ENCODE measurements around the gene ERGIC1. TPM values are rescaled to one million over a fixed set of nuclear protein-coding genes. Genes with fewer than 3 reads are reported as not detected.

ERGIC1 gene
- total and polyA plus RNA-seq, 2 of the 8 experiments (the other 6 are each of a cell fraction or from before 2014, with no cell fraction given), result 95.3 to 106 TPM

- no peaks in the 10 kb centered on the region; a peak in 1 of 7 replicates for H3K27me3 ChIP-seq (replicated peaks in 1 of 4; ENCODE audit: control insufficient read depth in 3 of 4, extremely low read depth in 1 of 4, insufficient read depth in 3 of 4, low read length in 3 of 4)
- H3K4me2 ChIP-seq (ENCODE audit: insufficient read depth in 1 of 2, low read depth in 2 of 2, low read length in 2 of 2), result no peak overlapping the region
- H3K79me1 ChIP-seq (ENCODE audit: low read depth, low read length), result peaks cover 15% of the 10 kb centered on the region
- no peak overlapping the region for H3K23ac ChIP-seq (ENCODE audit: insufficient read length)
- peaks cover 12 to 33% (median 23%) of the 10 kb centered on the region in 4 experiments for H3K4me1 ChIP-seq (replicated peaks in 1 of 4; ENCODE audit: control insufficient read depth in 3 of 4, insufficient read depth in 4 of 4, low read length in 3 of 4)
- H3K9ac ChIP-seq (replicated peaks in 1 of 4; ENCODE audit: extremely low read depth in 1 of 4, low read depth in 3 of 4, low read length in 3 of 4), result no peak overlapping the region; a peak in 1 of 7 replicates
- H3K27ac ChIP-seq (ENCODE audit: low read depth, low read length), result no peak overlapping the region
- DNase-seq (ENCODE audit: low read depth in 1 of 2, low spot score in 2 of 2) (no peak), FAIRE-seq (no peak)
- no peak overlapping the region for H4K91ac ChIP-seq (replicated peaks; ENCODE audit: insufficient read length, low read length)
- no peaks in the 10 kb centered on the region for H3K36me3 ChIP-seq (ENCODE audit: control insufficient read depth in 2 of 4, insufficient read depth in 4 of 4, low read length in 3 of 4)
- H3K4me3 ChIP-seq (ENCODE audit: extremely low read depth in 1 of 4, insufficient read depth in 2 of 4, low read depth in 3 of 4, low read length in 4 of 4), result no peak overlapping the region
- H4K8ac ChIP-seq (ENCODE audit: extremely low read depth, insufficient read depth, low read length), result no peak overlapping the region
- CTCF ChIA-PET (ENCODE audit: partially characterized antibody), result interaction anchor here (0.6 to 1.4 kb wide), 4 partner anchors 22 to 56 kb away, joined by 3 to 4 read pairs (median 3); no protein-coding TSS in a partner anchor
- H3K4ac ChIP-seq (replicated peaks; ENCODE audit: insufficient read length, low read depth, low read length), result no peak overlapping the region
- H3K9me3 ChIP-seq (ENCODE audit: insufficient read depth in 2 of 2, low read depth in 1 of 2, low read length in 1 of 2), result no peaks in the 10 kb centered on the region
- H4K5ac ChIP-seq (ENCODE audit: insufficient read length, low read depth, low read length), result no peak overlapping the region
- H3K56ac ChIP-seq (replicated peaks; ENCODE audit: insufficient read length, low read depth, low read length), result no peak overlapping the region
- 96% methylated on average over 7 of the region's 7 CpGs; no CpG with 5 or more reads in 1 of the 2 experiments for WGBS, 2 experiments (ENCODE audit: extremely low coverage in 1 of 2, insufficient coverage in 1 of 2, insufficient read length in 1 of 2, insufficient replicate concordance in 2 of 2, low coverage in 1 of 2, low lambda C conversion rate in 2 of 2, missing lambda C conversion rate in 1 of 2)
- no peak overlapping the region for H2BK15ac ChIP-seq (ENCODE audit: low read length)
- POLR2A ChIA-PET (ENCODE audit: partially characterized antibody), result no interaction called here
- no peak overlapping the region for H2AK5ac ChIP-seq (ENCODE audit: low read depth, low read length)
- no peak overlapping the region for H2AFZ ChIP-seq (ENCODE audit: low read length)
- no peak overlapping the region for H3K14ac ChIP-seq (ENCODE audit: insufficient read length)
- H3K79me2 ChIP-seq (ENCODE audit: control insufficient read depth in 1 of 2, insufficient read depth in 2 of 2, low read length in 2 of 2), result peaks cover 0 to 50% of the 10 kb centered on the region in 2 experiments; a peak in 2 of 4 replicates
- no peak for TF ChIP-seq JUND (IDR thresholded peaks at IDR 0.05; ENCODE audit: low read length)
- TF ChIP-seq BCL11A (IDR thresholded peaks at IDR 0.05; ENCODE audit: low read depth in 2 of 2, low read length in 2 of 2), result no peak
- no peak for TF ChIP-seq BACH1 (IDR thresholded peaks at IDR 0.05; ENCODE audit: low read length)
- no peak for TF ChIP-seq SIRT6 (IDR thresholded peaks at IDR 0.05; ENCODE audit: low read length)
- no peak for TF ChIP-seq PHF8 (conservative IDR thresholded peaks at IDR 0.05; ENCODE audit: low read depth, low read length)
- no peak for TF ChIP-seq SIN3A (conservative IDR thresholded peaks at IDR 0.05 in 1 of 2, IDR thresholded peaks at IDR 0.05 in 1 of 2; ENCODE audit: low read depth in 1 of 2, low read length in 2 of 2)
- no peak for TF ChIP-seq EP300 (IDR thresholded peaks at IDR 0.05; ENCODE audit: borderline replicate concordance in 1 of 2, low read depth in 2 of 2, low read length in 2 of 2)
- TF ChIP-seq TEAD4 (IDR thresholded peaks at IDR 0.05; ENCODE audit: low read depth, low read length), result no peak
- no peak for TF ChIP-seq SRF (IDR thresholded peaks at IDR 0.05; ENCODE audit: low read depth, low read length)
- TF ChIP-seq EZH2 (IDR thresholded peaks at IDR 0.05; ENCODE audit: low read depth, low read length, severe bottlenecking), result no peak
- no peak for TF ChIP-seq MAX (IDR thresholded peaks at IDR 0.05)
- no peak for TF ChIP-seq SP1 (IDR thresholded peaks at IDR 0.05; ENCODE audit: low read depth, low read length)
- H2BK20ac ChIP-seq (ENCODE audit: low read length), result no peak overlapping the region
- no peak overlapping the region for H3K18ac ChIP-seq (ENCODE audit: extremely low read depth, low read length)
- H2BK12ac ChIP-seq (ENCODE audit: low read depth, low read length), result no peak overlapping the region
- no peak overlapping the region for H2BK5ac ChIP-seq (ENCODE audit: low read depth, low read length)
- no peak overlapping the region for H2BK120ac ChIP-seq (replicated peaks; ENCODE audit: low read depth, low read length)
- no peaks in the 10 kb centered on the region; the same call in 1 of the 2 replicates for H3K23me2 ChIP-seq (ENCODE audit: low read depth, low read length)
- peaks cover 21 to 37% of the 10 kb centered on the region in 2 experiments for H4K20me1 ChIP-seq (replicated peaks in 1 of 2; ENCODE audit: control insufficient read depth in 1 of 2, insufficient read depth in 2 of 2, low read length in 2 of 2)
Measured at GRCh38 chr5:172864747-172865146, 30.7 kb downstream of the ERGIC1 start.
